ENCODE results near the gene MTMR10.

GRCh38 chr15:30978328-30978727, 13.1 kb downstream of the MTMR10 start:
- TF ChIP-seq CTCF (IDR thresholded peaks at IDR 0.05; ENCODE audit: insufficient read depth, low read depth, low read length) (no peak), EZH2 (IDR thresholded peaks at IDR 0.05; ENCODE audit: insufficient read depth, low read length) (no peak)

Data from astrocyte (in vitro differentiated cells and primary cell).